Stimulated activated CD8-positive, alpha-beta memory T cell treated with anti-CD3 and anti-CD28 coated beads, Interleukin-7, amount 100 ng/mL, for 48 hours (primary cell): ENCODE measurements around the gene MFAP4.

Experiments
- DNase-seq, 2 donors: peaks; one replicate each; pipeline ENCODE4 v3.0.0-alpha.2; 2020; ENCODE audit warnings: low read depth in 1 of 2; ENCODE audit errors: extremely low read depth in 1 of 2

Gene MFAP4

GRCh38 chr17:19410875-19411620, 24.1 kb upstream of the MFAP4 start, which contains the start of gene RNF112:
RNF112 (plus strand) TSS chr17:19411232; CDS start chr17:19411409, 177 bp downstream.
- DNase-seq = no peak

GRCh38 chr17:19410091-19410490, 23.1 kb upstream of the MFAP4 start:
- no peak for DNase-seq

- no peak for DNase-seq
Observed at GRCh38 chr17:19409509-19409908, 22.5 kb upstream of the MFAP4 start.

GRCh38 chr17:19409066-19409465, 22.1 kb upstream of the MFAP4 start:
- no peak for DNase-seq

- DNase-seq = no peak
Observed at GRCh38 chr17:19408346-19408710, 21.3 kb upstream of the MFAP4 start.

- DNase-seq = no peak
Observed at GRCh38 chr17:19407601-19408345, 20.8 kb upstream of the MFAP4 start.

GRCh38 chr17:19405114-19405513, 18.1 kb upstream of the MFAP4 start:
- no peak for DNase-seq

GRCh38 chr17:19404264-19404663, 17.3 kb upstream of the MFAP4 start:
- no peak for DNase-seq

- no peak for DNase-seq
Observed at GRCh38 chr17:19403021-19403420, 16.0 kb upstream of the MFAP4 start.

- no peak for DNase-seq
Observed at GRCh38 chr17:19402171-19402570, 15.2 kb upstream of the MFAP4 start.

- DNase-seq = no peak
Observed at GRCh38 chr17:19401321-19402010, 14.5 kb upstream of the MFAP4 start.

- no peak for DNase-seq
Observed at GRCh38 chr17:19399750-19400450, 12.9 kb upstream of the MFAP4 start.

- no peak for DNase-seq
Observed at GRCh38 chr17:19398301-19399181, 11.6 kb upstream of the MFAP4 start.

- DNase-seq = no peak
Observed at GRCh38 chr17:19397556-19398041, 10.6 kb upstream of the MFAP4 start.

GRCh38 chr17:19392303-19392702, 5.3 kb upstream of the MFAP4 start:
- no peak for DNase-seq

- no peak for DNase-seq
Observed at GRCh38 chr17:19391432-19391831, 4.4 kb upstream of the MFAP4 start.

- no peak for DNase-seq
Observed at GRCh38 chr17:19390951-19391350, 4.0 kb upstream of the MFAP4 start.

GRCh38 chr17:19388791-19389785, 2.1 kb upstream of the MFAP4 start:
- DNase-seq = no peak
